DOHH2 (cell line): Measurements from ENCODE around the gene CPNE5.

Experiments
- EZH2phosphoT487 ChIP-seq: fragments of 200-600 bp; sonication (generic); IDR thresholded peaks from 2 replicates; pipeline ENCODE4 v1.6.1; 2017; ENCODE audit warnings: borderline replicate concordance, mild to moderate bottlenecking, antibody characterized with exemption, low read length, moderate library complexity, mixed read lengths
- TF ChIP-seq, protein P1 (sequence below): fragments of 200-600 bp; sonication (generic); IDR thresholded peaks from one replicate; pipeline ENCODE4 v1.5.1; 2014; ENCODE audit warnings: antibody characterized with exemption, mild to moderate bottlenecking, low read depth, low read length; ENCODE audit not compliant: poor library complexity, severe bottlenecking

GRCh38 chr6:36793296-36793912 is 45.8 kb downstream of the CPNE5 start:
- TF ChIP-seq, protein P1, sequence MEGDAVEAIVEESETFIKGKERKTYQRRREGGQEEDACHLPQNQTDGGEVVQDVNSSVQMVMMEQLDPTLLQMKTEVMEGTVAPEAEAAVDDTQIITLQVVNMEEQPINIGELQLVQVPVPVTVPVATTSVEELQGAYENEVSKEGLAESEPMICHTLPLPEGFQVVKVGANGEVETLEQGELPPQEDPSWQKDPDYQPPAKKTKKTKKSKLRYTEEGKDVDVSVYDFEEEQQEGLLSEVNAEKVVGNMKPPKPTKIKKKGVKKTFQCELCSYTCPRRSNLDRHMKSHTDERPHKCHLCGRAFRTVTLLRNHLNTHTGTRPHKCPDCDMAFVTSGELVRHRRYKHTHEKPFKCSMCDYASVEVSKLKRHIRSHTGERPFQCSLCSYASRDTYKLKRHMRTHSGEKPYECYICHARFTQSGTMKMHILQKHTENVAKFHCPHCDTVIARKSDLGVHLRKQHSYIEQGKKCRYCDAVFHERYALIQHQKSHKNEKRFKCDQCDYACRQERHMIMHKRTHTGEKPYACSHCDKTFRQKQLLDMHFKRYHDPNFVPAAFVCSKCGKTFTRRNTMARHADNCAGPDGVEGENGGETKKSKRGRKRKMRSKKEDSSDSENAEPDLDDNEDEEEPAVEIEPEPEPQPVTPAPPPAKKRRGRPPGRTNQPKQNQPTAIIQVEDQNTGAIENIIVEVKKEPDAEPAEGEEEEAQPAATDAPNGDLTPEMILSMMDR, result no peak
- TF ChIP-seq EZH2phosphoT487, result no peak
